Right lobe of liver (tissue), 6 donors: ENCODE data around the gene LRMDA. TPM values are rescaled to one million over a fixed set of nuclear protein-coding genes. Genes with fewer than 3 reads are reported as not detected.

Source experiments
- ATAC-seq, 4 donors: fragments of 200-7000 bp; cut with Tn5 transposase; one replicate each; pipeline ENCODE4 v1.9.1; 2020; ENCODE audit warnings: mild to moderate bottlenecking in 4 of 4, moderate library complexity in 4 of 4
- DNase-seq, 3 donors: peaks; one replicate each; pipeline ENCODE4 v3.0.0-alpha.2; 2020
- H3K27ac ChIP-seq, 3 donors: fragments of 200-600 bp; one replicate each; pipeline ENCODE4 v1.8.0; 2022
- H3K27me3 ChIP-seq, 2 donors: fragments of 200-600 bp; one replicate each; pipeline ENCODE4 v1.8.0; 2022
- H3K36me3 ChIP-seq, 4 donors: fragments of 200-600 bp; sonication (generic) in 1 of 4; one replicate each; pipeline versions ENCODE4 v1.5.1 to v1.8.0; 2017 to 2022; ENCODE audit warnings: control low read depth in 1 of 4
- H3K4me1 ChIP-seq, 4 donors: fragments of 200-600 bp; sonication (generic) in 1 of 4; one replicate each; pipeline versions ENCODE4 v1.5.1 to v1.8.0; 2017 to 2022; ENCODE audit warnings: control low read depth in 1 of 4
- H3K4me3 ChIP-seq, 3 donors: fragments of 200-600 bp; one replicate each; pipeline ENCODE4 v1.8.0; 2022
- H3K9me3 ChIP-seq, 4 donors: fragments of 200-600 bp; sonication (generic) in 1 of 4; one replicate each; pipeline versions ENCODE4 v1.5.1 to v1.8.0; 2017 to 2022; ENCODE audit warnings: control low read depth in 1 of 4
- POLR2A ChIP-seq: fragments of 450-650 bp; IDR thresholded peaks from one replicate; pipeline ENCODE4 v1.6.1; 2017; ENCODE audit warnings: antibody characterized with exemption, mild to moderate bottlenecking
- WGBS: methylation state at CpG from one replicate; pipeline ENCODE4 v1.1.6; 2018; ENCODE audit warnings: low coverage, low lambda C conversion rate; ENCODE audit not compliant: insufficient coverage; ENCODE audit errors: missing lambda C conversion rate; 5-methylcytosine and 5-hydroxymethylcytosine counted together
- intact Hi-C, 2 donors: fragments of 100-400 bp; cut with DNase I; formaldehyde crosslinking; loops; one replicate each; pipeline versions ENCODE4 v1.11.2 to v1.14.1; 2022
- total RNA-seq, 6 experiments: library from RNA; depleted of rRNA in 2 of 6; stranded (reverse); fragments of >200 nt in 2 of 6; fragmentation: NEBNext Ultra II Directional in 3 of 6; extraction: Animal tissue kit (Norgen Biotek cat#: 25700) in 3 of 6; gene quantifications; one replicate each; pipeline versions ENCODE4 v1.1.0 to v1.2.4, GENCODE V29; 2016 to 2023
- TF ChIP-seq, protein P1 (sequence below), 4 donors: fragments of 200-600 bp in 3 of 4; fragments of 450-650 bp in 1 of 4; IDR thresholded peaks; one replicate each; pipeline versions ENCODE4 v1.5.1 to v1.8.0; 2016 to 2022; ENCODE audit warnings: antibody characterized with exemption in 4 of 4, mild to moderate bottlenecking in 2 of 4
- donor health status: DM: no; HTN: yes; CAD: no.
- donor health status: DM: no; HTN: no; CAD: no.
- donor health status: DM: no; HTN: no; CAD: no.
- donor health status: DM: no; HTN: yes; CAD: no.
- donor health status: DM: no; HTN: yes; CAD: no.

LRMDA gene
- total RNA-seq, 6 experiments from 2014 or later, result 9.9 to 19.9 (median 16.3) TPM

DNA sequence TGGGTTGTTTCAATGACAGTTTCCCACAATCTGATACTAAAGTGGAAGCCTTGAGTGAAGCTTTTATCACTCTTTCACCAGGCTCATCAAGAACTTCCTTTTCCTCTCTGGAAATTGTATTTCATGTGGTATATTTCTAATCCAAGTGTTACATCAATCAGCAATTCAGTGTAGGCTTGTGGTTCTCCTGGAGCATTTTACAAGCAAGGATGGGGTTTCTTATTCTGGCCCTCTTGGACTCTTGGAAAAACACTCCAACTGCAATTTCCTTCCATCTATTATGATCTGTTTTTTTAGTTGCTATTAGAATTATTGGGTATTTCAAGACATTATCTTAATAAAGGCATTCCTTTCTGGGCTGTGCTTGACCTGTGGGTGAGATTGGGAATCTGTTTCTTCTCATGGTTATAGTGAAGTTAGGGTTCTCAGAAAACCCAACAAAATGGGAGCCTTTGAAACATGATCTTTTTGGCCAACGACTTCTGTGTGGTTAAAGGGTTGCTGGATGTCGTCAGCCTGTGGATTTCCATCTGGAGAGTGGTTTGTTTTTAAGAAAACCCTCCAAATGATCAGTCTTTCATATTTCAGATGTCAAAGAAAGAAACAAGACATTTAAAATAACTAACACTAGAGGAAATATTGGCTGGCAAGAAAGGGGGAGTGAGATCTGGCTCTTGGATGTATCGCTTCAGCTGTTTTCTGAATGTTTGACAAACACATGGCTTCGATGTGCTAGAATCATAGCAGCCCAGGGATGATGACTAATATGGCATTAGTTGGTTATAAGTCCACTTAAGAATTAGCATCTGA is 540.2 kb downstream of the LRMDA start:
- TF ChIP-seq, protein P1, sequence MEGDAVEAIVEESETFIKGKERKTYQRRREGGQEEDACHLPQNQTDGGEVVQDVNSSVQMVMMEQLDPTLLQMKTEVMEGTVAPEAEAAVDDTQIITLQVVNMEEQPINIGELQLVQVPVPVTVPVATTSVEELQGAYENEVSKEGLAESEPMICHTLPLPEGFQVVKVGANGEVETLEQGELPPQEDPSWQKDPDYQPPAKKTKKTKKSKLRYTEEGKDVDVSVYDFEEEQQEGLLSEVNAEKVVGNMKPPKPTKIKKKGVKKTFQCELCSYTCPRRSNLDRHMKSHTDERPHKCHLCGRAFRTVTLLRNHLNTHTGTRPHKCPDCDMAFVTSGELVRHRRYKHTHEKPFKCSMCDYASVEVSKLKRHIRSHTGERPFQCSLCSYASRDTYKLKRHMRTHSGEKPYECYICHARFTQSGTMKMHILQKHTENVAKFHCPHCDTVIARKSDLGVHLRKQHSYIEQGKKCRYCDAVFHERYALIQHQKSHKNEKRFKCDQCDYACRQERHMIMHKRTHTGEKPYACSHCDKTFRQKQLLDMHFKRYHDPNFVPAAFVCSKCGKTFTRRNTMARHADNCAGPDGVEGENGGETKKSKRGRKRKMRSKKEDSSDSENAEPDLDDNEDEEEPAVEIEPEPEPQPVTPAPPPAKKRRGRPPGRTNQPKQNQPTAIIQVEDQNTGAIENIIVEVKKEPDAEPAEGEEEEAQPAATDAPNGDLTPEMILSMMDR (IDR thresholded peaks at IDR 0.05), result no peak
- TF ChIP-seq POLR2A, result no peak
- H3K4me3 ChIP-seq, result no peak overlapping the region
- 63% methylated on average over 4 of the region's 4 CpGs for WGBS
- H3K36me3 ChIP-seq, result no peaks in the 10 kb centered on the region
- no peaks in the 10 kb centered on the region for H3K4me1 ChIP-seq
- no peaks in the 10 kb centered on the region for H3K27me3 ChIP-seq
- intact Hi-C loops, result no loop called here
- ATAC-seq (no peak), DNase-seq (no peak)
- no peak overlapping the region for H3K27ac ChIP-seq
- no peaks in the 10 kb centered on the region for H3K9me3 ChIP-seq

DNA sequence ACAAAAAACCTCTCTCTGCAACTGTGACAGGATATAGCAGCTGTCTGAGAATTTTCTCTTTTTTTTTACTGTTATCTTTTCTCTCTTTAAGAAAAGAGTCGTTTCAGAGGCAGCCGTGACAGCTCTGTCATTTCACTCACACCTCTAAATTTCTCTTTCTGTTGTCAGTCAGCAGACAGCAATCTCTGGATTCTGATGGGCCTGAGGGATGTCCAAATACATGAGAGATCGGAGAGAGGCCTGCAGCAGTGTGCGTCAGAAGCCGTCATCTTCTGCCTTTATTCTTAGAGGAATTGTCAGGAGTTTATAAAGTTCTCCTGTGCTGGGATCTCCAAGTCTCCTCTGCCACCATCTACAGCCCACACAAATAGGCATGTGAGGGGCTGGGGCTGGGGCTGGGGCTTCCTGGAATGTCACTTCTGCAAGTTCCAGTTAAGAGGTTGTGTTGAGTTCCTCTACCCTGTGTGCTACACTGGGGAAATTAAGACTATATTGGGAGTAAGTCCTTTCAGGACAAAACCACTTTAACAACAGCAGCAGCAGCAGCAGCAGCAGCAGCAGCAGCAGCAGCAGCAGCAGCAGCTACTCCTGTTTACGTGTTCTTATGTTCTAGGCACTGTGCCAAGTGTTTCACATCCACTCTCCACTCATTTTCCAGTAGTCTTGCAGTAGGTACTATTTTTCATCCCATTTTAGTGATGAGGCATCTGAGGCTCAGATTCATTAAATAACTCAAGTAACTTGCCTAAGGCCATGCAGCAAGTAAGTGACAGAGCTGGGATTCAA is 541.3 kb downstream of the LRMDA start:
- no peak overlapping the region for H3K4me3 ChIP-seq
- ATAC-seq, result peak; percentile 39 to 54 (median 44)
- no peak overlapping the region for H3K27ac ChIP-seq
- H3K4me1 ChIP-seq, result no peaks in the 10 kb centered on the region
- H3K36me3 ChIP-seq, result no peaks in the 10 kb centered on the region
- no peaks in the 10 kb centered on the region for H3K9me3 ChIP-seq
- no peak for DNase-seq
- H3K27me3 ChIP-seq, result no peaks in the 10 kb centered on the region
- TF ChIP-seq, protein P1 (IDR thresholded peaks at IDR 0.05), result no peak
- no peak for TF ChIP-seq POLR2A
- intact Hi-C loops, result no loop called here
- 54% methylated on average over 6 of the region's 6 CpGs for WGBS

DNA sequence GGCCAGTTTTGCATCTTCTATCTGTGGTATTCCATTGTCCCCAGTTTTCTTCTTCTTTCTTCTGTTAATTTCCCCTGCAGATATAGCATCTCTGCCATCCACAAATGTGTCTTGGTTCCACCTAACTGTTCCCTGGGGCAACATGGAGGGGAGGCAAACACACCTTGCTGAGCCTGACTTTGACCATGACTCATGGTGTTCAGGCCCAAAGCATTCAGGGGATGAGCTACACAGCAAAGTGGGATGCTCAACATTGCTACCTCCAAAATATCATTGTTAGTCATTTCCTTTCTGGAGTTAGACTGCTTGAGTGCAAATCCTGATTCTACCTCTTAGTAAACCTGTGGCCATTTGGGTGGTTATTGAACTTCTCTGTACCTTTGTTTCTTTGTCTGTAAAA is 542.7 kb downstream of the LRMDA start:
- no peak for DNase-seq
- Histone ChIP-seq H3K27ac (no peak overlapping the region), H3K27me3 (no peaks in the 10 kb centered on the region), H3K9me3 (no peaks in the 10 kb centered on the region), H3K4me1 (no peaks in the 10 kb centered on the region), H3K4me3 (no peak overlapping the region), H3K36me3 (no peaks in the 10 kb centered on the region)
- ATAC-seq, result no peak
- TF ChIP-seq, protein P1 (IDR thresholded peaks at IDR 0.05), result no peak
- no peak for TF ChIP-seq POLR2A
- intact Hi-C loops, result no loop called here

DNA sequence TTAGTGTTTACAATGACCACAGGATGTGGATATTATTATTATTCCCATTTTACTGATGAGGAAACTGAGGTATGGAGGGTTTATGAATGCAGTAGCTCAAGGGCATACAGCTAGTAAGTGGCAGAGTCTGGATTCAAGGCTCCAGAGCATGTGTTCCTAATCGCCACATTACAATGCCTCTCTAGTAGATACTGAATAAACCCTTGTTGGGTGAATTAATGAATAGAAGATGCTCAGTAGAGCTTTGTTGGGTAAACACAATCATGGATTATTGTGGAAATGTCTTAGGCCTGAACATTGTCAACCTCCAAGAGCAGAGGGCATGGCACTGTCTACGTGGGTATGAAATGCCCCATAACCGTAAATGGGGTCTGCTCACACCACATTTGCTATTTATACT is 545.3 kb downstream of the LRMDA start:
- intact Hi-C loops, result no loop called here
- TF ChIP-seq, protein P1 (IDR thresholded peaks at IDR 0.05), result no peak
- TF ChIP-seq POLR2A, result no peak
- DNase-seq (no peak), ATAC-seq (no peak)
- H3K9me3 ChIP-seq, result no peaks in the 10 kb centered on the region
- no peaks in the 10 kb centered on the region for H3K36me3 ChIP-seq
- no peak overlapping the region for H3K4me3 ChIP-seq
- no peak overlapping the region for H3K27ac ChIP-seq
- no peaks in the 10 kb centered on the region for H3K4me1 ChIP-seq
- H3K27me3 ChIP-seq, result no peaks in the 10 kb centered on the region
- WGBS, result 64% methylated on average over 3 of the region's 3 CpGs
